Activated CD4-positive, alpha-beta T cell treated with anti-CD3 and anti-CD28 coated beads for 36 hours (primary cell): Measurements from ENCODE around the gene C12orf75. TPM values are rescaled to one million over a fixed set of nuclear protein-coding genes. Genes with fewer than 3 reads are reported as not detected.
A peak's percentile ranks its signal among the peaks of the same experiment; 100 is the strongest.

Source experiments
- ATAC-seq: fragments of 200-7000 bp; cut with Tn5 transposase; one replicate; pipeline ENCODE4 v1.10.0; 2021; ENCODE audit warnings: mild to moderate bottlenecking, moderate library complexity
- CTCF ChIA-PET: fragments of 350-600 bp; sonication (Branson Sonifier 250); formaldehyde crosslinking; loops from one replicate; lab custom pipeline; 2021; ENCODE audit warnings: antibody characterized with exemption; lab: Charles Lee
- POLR2A ChIA-PET: fragments of 350-600 bp; sonication (Branson Sonifier 250); formaldehyde crosslinking; loops from one replicate; lab custom pipeline; 2021; ENCODE audit warnings: antibody characterized with exemption, inconsistent platforms; lab: Charles Lee
- DNase-seq: peaks from one replicate; pipeline ENCODE4 v3.0.0-alpha.2; 2020
- H3K27ac Mint-ChIP-seq: one replicate; pipeline ENCODE4 v1.8.0; 2021; ENCODE audit warnings: mixed read lengths
- H3K27me3 Mint-ChIP-seq: one replicate; pipeline ENCODE4 v1.8.0; 2021; ENCODE audit warnings: mixed read lengths
- H3K36me3 Mint-ChIP-seq: one replicate; pipeline ENCODE4 v1.8.0; 2021; ENCODE audit warnings: low read depth, mixed read lengths
- H3K4me1 Mint-ChIP-seq: one replicate; pipeline ENCODE4 v1.8.0; 2021; ENCODE audit warnings: mixed read lengths
- H3K4me3 Mint-ChIP-seq: one replicate; pipeline ENCODE4 v1.8.0; 2021; ENCODE audit warnings: mild to moderate bottlenecking, moderate library complexity, mixed read lengths
- H3K9me3 Mint-ChIP-seq: one replicate; pipeline ENCODE4 v1.8.0; 2021; ENCODE audit warnings: low read depth, mixed read lengths
- intact Hi-C, 2 experiments: fragments of 100-400 bp; cut with DNase I in 1 of 2; cut with micrococcal nuclease in 1 of 2; formaldehyde crosslinking; loops; one replicate each; pipeline versions ENCODE4 v1.14.2 to v1.15.1; 2022 to 2024; cut with DNase I, micrococcal nuclease
- total RNA-seq, 2 experiments: library from RNA; stranded (reverse); gene quantifications; one replicate each; pipeline ENCODE4 v1.2.3, GENCODE V29; 2021

Gene C12orf75
- 10 to 100 TPM; 53.8 to 59.9 TPM for total RNA-seq

- POLR2A ChIA-PET, result no interaction called here
These were observed at the start of gene C12orf75 for GRCh38 chr12:105330283-105330930. TSS of gene C12orf75 (plus strand) at chr12:105330691. CDS start at chr12:105330892, 201 bp downstream.

GRCh38 chr12:105280966-105281693 is 49.4 kb upstream of the C12orf75 start:
- no peaks in the 10 kb centered on the region for H3K36me3 Mint-ChIP-seq
- CTCF ChIA-PET, result interaction anchor here (0.7 kb wide), 1 partner anchor 74 kb away, joined by 3 read pairs; no protein-coding TSS in a partner anchor
- H3K4me3 Mint-ChIP-seq, result no peak overlapping the region
- no peaks in the 10 kb centered on the region for H3K9me3 Mint-ChIP-seq
- ATAC-seq, result no peak
- H3K27ac Mint-ChIP-seq, result no peak overlapping the region
- peaks cover 9% of the 10 kb centered on the region for H3K27me3 Mint-ChIP-seq
- intact Hi-C loops, result no loop called here
- POLR2A ChIA-PET, result no interaction called here
- DNase-seq, result no peak
- H3K4me1 Mint-ChIP-seq, result peaks cover 3% of the 10 kb centered on the region

More at GRCh38 chr12:105330283-105330930, at the start of gene C12orf75:
- CTCF ChIA-PET, result interaction anchor here (0.5 to 1.1 kb wide), 3 partner anchors 33 to 664 kb away, joined by 3 read pairs; no protein-coding TSS in a partner anchor
- Mint-ChIP-seq H3K4me1 (peaks cover 39% of the 10 kb centered on the region), H3K9me3 (no peaks in the 10 kb centered on the region), H3K36me3 (no peaks in the 10 kb centered on the region), H3K4me3 (peak within 1 kb of the TSS; percentile 78), H3K27ac (peak within 1 kb of the TSS; percentile 80), H3K27me3 (no peaks in the 10 kb centered on the region)
- peak; percentile 92 for ATAC-seq
- DNase-seq, result peak; percentile 92
- intact Hi-C loops, result loop anchor here (1.0 to 5.0 kb wide), 9 partner anchors 94 to 1624 kb away; partner anchors contain the start of genes APPL2 (in 1 of the 2), NFYB (in 1 of the 2), NT5DC3 (in 1 of the 2) and POLR3B (in 1 of the 2)

DNA sequence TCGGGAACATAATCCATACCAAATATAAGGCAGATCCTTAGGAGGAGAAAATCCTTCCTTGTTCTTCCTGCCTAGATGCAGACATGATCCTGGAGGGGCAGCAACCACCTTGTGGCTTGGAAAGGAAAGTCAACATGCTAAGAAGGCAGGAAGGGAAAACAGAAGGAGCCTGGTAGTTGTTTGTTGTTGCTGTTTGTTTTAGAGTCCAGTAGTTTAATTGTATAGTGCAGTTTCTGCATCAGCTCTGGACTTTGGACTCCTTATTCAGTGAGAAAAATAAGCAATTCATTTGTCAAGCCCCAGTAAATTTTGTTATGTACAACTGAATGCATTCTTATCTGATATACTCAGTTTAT is 48.8 kb upstream of the C12orf75 start:
- CTCF ChIA-PET, result interaction anchor here (0.7 kb wide), 1 partner anchor 75 kb away, joined by 3 read pairs; no protein-coding TSS in a partner anchor
- H3K27me3 Mint-ChIP-seq, result peaks cover 10% of the 10 kb centered on the region
- POLR2A ChIA-PET, result no interaction called here
- H3K4me1 Mint-ChIP-seq, result no peaks in the 10 kb centered on the region
- no peak for DNase-seq
- H3K27ac Mint-ChIP-seq, result no peak overlapping the region
- intact Hi-C loops, result no loop called here
- no peak for ATAC-seq
- H3K36me3 Mint-ChIP-seq, result no peaks in the 10 kb centered on the region
- no peaks in the 10 kb centered on the region for H3K9me3 Mint-ChIP-seq
- H3K4me3 Mint-ChIP-seq, result no peak overlapping the region

GRCh38 chr12:105285378-105285777 is 45.1 kb upstream of the C12orf75 start:
- peaks cover 10% of the 10 kb centered on the region for H3K27me3 Mint-ChIP-seq
- CTCF ChIA-PET, result no interaction called here
- no peaks in the 10 kb centered on the region for H3K36me3 Mint-ChIP-seq
- H3K4me1 Mint-ChIP-seq, result no peaks in the 10 kb centered on the region
- H3K27ac Mint-ChIP-seq, result no peak overlapping the region
- intact Hi-C loops, result no loop called here
- no peak for ATAC-seq
- no peak overlapping the region for H3K4me3 Mint-ChIP-seq
- POLR2A ChIA-PET, result no interaction called here
- no peaks in the 10 kb centered on the region for H3K9me3 Mint-ChIP-seq
- no peak for DNase-seq

DNA sequence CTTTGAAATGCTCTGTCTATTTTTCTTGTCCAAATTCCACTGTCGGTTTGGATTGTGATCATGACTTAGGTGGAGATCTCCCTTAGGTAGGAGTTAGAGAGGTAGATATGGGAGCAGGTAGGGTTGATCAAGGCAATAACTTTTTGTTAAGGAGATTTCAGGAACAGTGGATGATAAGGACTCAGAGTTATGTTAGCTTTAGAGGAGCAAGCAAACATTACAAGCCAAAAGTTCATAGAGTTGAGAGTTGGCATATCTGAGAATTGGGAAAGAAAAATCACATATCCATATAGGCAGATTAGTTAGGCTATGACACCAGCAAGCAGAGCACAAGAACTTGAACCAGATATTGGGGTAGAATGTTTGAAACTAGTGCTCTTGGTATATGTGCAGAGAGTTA is 43.1 kb upstream of the C12orf75 start:
- ATAC-seq, result no peak
- Mint-ChIP-seq H3K4me1 (no peaks in the 10 kb centered on the region), H3K27ac (no peak overlapping the region), H3K36me3 (no peaks in the 10 kb centered on the region), H3K9me3 (no peaks in the 10 kb centered on the region), H3K27me3 (peaks cover 8% of the 10 kb centered on the region), H3K4me3 (no peak overlapping the region)
- no peak for DNase-seq
- intact Hi-C loops, result no loop called here
- ChIA-PET POLR2A (interaction anchor here (0.6 kb wide), 1 partner anchor 180 kb away, joined by 3 read pairs; no protein-coding TSS in a partner anchor), CTCF (interaction anchor here (0.6 kb wide), 1 partner anchor 732 kb away, joined by 4 read pairs; no protein-coding TSS in a partner anchor)

DNA sequence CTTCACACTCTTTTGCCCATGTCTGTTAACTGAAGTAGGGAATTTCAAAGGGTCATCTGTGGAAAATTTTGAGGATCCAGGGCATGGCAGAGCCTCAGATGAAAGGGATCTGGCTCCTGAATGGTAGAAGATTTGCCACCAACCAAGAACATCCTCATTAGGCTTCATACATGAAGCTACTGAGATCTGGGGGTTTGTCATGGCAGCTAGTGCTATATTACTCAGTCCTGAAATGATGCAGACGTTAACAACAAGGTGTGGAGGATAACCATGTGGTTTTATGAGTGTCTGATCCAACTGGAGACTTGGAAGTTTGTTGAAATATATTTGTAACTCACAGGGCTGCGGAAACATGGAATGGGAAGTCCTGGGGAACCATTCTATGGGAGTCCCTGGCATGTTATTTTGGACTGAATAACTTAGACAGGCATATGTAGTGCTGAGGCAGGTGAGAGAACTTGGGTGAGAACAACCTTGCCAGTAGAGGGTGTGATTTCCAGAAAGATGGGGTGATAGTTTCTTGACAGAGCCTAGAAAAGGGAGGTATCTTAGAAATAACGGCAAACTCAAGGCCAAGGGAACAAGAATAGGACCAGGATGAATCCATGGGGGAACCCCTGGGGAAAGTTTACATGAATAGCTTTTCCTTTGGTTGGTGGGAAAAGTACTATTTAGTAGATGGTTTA is 42.0 kb upstream of the C12orf75 start:
- POLR2A ChIA-PET, result interaction anchor here (0.6 kb wide), 2 partner anchors 181 to 1054 kb away, joined by 3 to 9 read pairs; no protein-coding TSS in a partner anchor
- Mint-ChIP-seq H3K4me1 (no peaks in the 10 kb centered on the region), H3K27me3 (peaks cover 8% of the 10 kb centered on the region), H3K4me3 (no peak overlapping the region), H3K27ac (no peak overlapping the region), H3K36me3 (no peaks in the 10 kb centered on the region), H3K9me3 (no peaks in the 10 kb centered on the region)
- CTCF ChIA-PET, result interaction anchor here (1.0 kb wide), 1 partner anchor 17 kb away, joined by 3 read pairs; no protein-coding TSS in a partner anchor
- intact Hi-C loops, result no loop called here
- ATAC-seq (peak; percentile 53), DNase-seq (no peak)

DNA sequence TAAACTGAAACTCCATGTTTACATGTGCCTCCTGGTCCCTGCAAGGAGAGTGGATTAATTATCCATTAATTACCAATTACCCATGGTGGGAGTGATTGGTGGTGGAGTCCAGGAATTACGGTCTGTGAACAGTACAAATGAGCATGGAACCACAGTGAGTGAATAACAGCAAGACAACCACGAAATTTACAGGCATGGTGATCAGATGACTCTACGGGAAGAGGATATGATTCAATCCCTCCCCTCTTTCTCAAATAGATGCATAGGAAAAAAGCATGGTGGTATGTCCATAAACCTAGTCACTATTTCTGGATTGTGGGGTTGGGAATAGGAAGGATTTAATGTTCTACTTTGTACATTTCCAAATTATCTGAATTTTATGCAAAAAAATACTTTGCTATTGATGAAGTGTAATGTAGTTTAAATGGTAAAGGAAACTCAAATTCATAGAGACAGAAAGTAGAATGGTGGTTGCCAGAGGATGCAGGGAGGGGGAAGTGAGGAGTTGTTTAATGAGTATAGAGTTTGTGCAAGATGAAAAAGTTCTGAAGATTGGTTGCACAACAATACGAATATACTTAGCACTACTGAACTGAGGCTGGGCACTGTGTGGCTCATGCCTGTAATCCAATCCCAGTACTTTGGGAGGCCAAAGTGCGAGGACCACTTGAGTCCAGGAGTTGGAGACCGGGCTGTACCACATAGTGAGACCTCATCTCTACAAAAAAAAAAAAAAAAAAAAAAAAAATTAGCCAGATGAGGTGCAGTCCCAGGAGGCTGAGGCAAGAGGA is 41.2 kb upstream of the C12orf75 start:
- ChIA-PET POLR2A (no interaction called here), CTCF (interaction anchor here (1.0 kb wide), 1 partner anchor 16 kb away, joined by 3 read pairs; no protein-coding TSS in a partner anchor)
- Mint-ChIP-seq H3K4me1 (no peaks in the 10 kb centered on the region), H3K36me3 (no peaks in the 10 kb centered on the region), H3K4me3 (no peak overlapping the region), H3K27ac (no peak overlapping the region), H3K27me3 (peaks cover 6% of the 10 kb centered on the region), H3K9me3 (no peaks in the 10 kb centered on the region)
- no peak for DNase-seq
- intact Hi-C loops, result no loop called here
- peak; percentile 71 for ATAC-seq

DNA sequence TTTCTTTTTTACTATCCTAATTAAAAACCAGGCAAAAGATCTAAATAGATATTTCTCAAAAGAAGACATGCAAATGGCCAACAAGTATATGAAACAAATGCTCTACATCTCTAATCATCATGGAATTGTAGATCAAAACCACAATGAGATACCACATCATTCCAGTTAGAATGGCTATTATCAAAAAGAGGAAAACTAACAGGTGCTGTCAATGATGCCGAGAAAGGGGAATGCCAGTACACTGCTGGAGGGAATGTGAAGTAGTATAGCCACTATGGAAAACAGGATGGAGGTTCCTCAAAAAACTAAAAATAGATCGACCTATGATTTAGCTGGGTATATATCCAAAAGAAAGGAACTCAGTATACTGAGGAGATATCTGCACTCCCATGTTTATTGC is 39.0 kb upstream of the C12orf75 start:
- H3K4me1 Mint-ChIP-seq, result no peaks in the 10 kb centered on the region

DNA sequence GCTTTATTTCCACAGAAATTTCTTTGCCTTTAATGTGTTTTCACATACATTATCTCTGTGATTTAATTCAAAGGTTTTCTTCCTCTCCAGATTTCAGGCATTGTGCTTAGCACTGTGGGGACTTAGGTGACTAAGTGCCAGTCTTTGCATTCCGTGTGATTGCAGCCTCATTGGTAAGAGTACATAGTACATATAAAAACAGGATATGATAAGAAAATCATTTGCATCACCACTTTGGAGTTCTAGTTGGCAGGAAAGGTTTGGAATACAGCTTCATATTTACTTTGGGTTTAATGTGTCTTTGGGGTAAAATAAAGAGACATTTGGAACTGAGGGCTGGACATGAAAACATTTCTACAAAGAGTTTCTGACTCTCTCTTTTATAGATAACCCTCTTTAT is 37.8 kb upstream of the C12orf75 start:
- H3K4me3 Mint-ChIP-seq, result no peak overlapping the region
- no peaks in the 10 kb centered on the region for H3K36me3 Mint-ChIP-seq
- ATAC-seq, result no peak
- no peaks in the 10 kb centered on the region for H3K4me1 Mint-ChIP-seq
- POLR2A ChIA-PET, result no interaction called here
- H3K9me3 Mint-ChIP-seq, result peaks cover 2% of the 10 kb centered on the region
- no peaks in the 10 kb centered on the region for H3K27me3 Mint-ChIP-seq
- H3K27ac Mint-ChIP-seq, result no peak overlapping the region
- intact Hi-C loops, result no loop called here
- DNase-seq, result no peak
- CTCF ChIA-PET, result interaction anchor here (1.6 kb wide), 1 partner anchor 224 kb away, joined by 3 read pairs; no protein-coding TSS in a partner anchor

More for the DNA sequence above, 39.0 kb upstream of the C12orf75 start:
- DNase-seq (no peak), ATAC-seq (no peak)
- Mint-ChIP-seq H3K27me3 (no peaks in the 10 kb centered on the region), H3K27ac (no peak overlapping the region), H3K4me3 (no peak overlapping the region), H3K9me3 (no peaks in the 10 kb centered on the region), H3K36me3 (no peaks in the 10 kb centered on the region)
- ChIA-PET POLR2A (no interaction called here), CTCF (no interaction called here)
- intact Hi-C loops, result no loop called here

- H3K9me3 Mint-ChIP-seq, result peaks cover 6% of the 10 kb centered on the region
- no peaks in the 10 kb centered on the region for H3K36me3 Mint-ChIP-seq
- no peaks in the 10 kb centered on the region for H3K4me1 Mint-ChIP-seq
- ChIA-PET POLR2A (no interaction called here), CTCF (interaction anchor here (1.6 kb wide), 1 partner anchor 225 kb away, joined by 3 read pairs; no protein-coding TSS in a partner anchor)
- no peak for DNase-seq
- H3K27me3 Mint-ChIP-seq, result no peaks in the 10 kb centered on the region
- H3K27ac Mint-ChIP-seq, result no peak overlapping the region
- intact Hi-C loops, result no loop called here
- no peak overlapping the region for H3K4me3 Mint-ChIP-seq
- ATAC-seq, result no peak
These were observed 37.3 kb upstream of the C12orf75 start for GRCh38 chr12:105293187-105293586.
